VCaP (cell line): ENCODE measurements around the gene BMPER.

ENCODE experiments used
- H3K27ac ChIP-seq: fragments of 450-650 bp; 2 replicates; pipeline ENCODE4 v1.5.1; 2017
- TF ChIP-seq, protein P1 (sequence below): fragments of 450-650 bp; conservative IDR thresholded peaks from 2 replicates; pipeline ENCODE4 v1.5.1; 2017; ENCODE audit warnings: mild to moderate bottlenecking, moderate library complexity

The BMPER gene

GRCh38 chr7:33986951-33987947 is 81.9 kb downstream of the BMPER start:
- H3K27ac ChIP-seq = no peak overlapping the region
- TF ChIP-seq, protein P1, sequence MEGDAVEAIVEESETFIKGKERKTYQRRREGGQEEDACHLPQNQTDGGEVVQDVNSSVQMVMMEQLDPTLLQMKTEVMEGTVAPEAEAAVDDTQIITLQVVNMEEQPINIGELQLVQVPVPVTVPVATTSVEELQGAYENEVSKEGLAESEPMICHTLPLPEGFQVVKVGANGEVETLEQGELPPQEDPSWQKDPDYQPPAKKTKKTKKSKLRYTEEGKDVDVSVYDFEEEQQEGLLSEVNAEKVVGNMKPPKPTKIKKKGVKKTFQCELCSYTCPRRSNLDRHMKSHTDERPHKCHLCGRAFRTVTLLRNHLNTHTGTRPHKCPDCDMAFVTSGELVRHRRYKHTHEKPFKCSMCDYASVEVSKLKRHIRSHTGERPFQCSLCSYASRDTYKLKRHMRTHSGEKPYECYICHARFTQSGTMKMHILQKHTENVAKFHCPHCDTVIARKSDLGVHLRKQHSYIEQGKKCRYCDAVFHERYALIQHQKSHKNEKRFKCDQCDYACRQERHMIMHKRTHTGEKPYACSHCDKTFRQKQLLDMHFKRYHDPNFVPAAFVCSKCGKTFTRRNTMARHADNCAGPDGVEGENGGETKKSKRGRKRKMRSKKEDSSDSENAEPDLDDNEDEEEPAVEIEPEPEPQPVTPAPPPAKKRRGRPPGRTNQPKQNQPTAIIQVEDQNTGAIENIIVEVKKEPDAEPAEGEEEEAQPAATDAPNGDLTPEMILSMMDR = no peak

DNA sequence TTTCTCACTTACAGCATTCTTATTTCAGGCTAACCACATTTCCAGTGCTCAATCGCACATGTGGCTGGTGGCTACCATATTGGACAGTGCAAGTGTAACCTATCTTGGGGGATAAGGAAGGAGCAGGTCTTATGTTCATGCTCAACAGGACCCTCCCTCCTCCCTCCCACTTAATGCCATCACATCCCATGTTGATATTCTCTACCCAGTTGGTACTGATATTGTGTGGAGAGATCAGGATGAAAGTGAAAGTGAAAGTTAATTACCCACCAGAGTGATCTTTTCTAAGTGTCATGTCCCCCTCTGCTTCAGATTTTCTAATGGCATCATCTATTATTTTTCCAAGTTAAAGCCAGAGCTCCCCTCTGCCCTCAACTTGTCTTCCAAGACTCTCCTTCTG is 91.6 kb downstream of the BMPER start:
- H3K27ac ChIP-seq = no peak overlapping the region
- TF ChIP-seq, protein P1 = no peak

DNA sequence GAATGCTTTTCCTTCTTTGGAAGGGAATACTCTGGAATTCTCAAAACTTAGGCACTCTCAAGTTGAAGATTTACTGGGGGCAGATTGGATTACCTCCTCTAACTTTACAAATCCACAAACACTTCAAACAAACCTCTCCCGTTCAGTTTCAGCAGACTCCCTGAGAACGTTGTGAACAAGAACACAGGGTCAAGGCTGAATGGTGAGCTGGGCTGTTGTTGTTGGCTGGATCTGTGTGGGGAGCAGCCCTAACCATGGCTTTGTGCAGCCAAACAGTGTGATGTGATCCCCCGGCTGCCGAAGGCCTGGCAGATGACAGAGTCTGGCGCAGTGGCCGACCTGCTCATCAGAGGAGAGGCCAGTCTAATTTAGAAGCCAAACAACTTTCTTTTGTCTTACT is 93.1 kb downstream of the BMPER start:
- TF ChIP-seq, protein P1 = no peak
- no peak overlapping the region for H3K27ac ChIP-seq

DNA sequence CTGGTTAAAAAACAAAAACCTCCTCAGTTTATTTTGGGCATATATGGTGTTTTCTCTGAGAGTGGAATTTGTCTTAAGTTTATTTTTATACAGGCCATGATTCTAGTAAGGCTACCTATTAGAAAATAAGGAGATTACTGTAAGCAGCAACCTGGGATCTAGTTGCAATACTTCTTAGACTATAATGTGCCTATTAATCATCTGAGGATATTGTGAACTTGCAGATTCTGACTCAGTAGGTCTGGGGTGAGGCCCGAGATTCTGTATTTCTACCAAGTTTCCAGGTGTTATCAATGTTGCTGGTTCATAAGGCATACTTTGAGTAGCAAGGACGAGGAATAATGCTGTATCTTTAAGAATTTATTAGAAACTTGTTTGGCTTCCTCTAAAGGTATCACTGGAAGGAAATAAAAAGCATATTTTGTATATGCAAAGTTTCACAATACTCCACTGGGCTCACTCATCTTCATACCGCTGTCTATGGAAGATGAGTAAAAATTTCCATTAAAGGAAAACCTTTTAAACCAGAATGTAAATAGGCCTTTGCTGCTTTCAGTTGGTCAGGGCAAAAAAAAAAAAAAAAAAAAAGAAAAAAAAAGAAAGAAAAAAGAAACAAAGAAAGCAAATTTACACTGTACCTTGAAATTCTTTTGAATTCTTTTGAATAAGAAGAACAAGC is 105.8 kb downstream of the BMPER start:
- H3K27ac ChIP-seq = no peak overlapping the region
- TF ChIP-seq, protein P1 = no peak

GRCh38 chr7:34011696-34012095 is 106.4 kb downstream of the BMPER start:
- H3K27ac ChIP-seq = no peak overlapping the region
- TF ChIP-seq, protein P1 = no peak

GRCh38 chr7:34013421-34013820 is 108.1 kb downstream of the BMPER start:
- TF ChIP-seq, protein P1 = no peak
- H3K27ac ChIP-seq = no peak overlapping the region

GRCh38 chr7:34015651-34016050 is 110.3 kb downstream of the BMPER start:
- no peak overlapping the region for H3K27ac ChIP-seq
- TF ChIP-seq, protein P1 = no peak
